H9 (cell line): ENCODE data around the gene ZNF653. TPM values are rescaled to one million over a fixed set of nuclear protein-coding genes. Genes with fewer than 3 reads are reported as not detected.
A peak's percentile ranks its signal among the peaks of the same experiment; 100 is the strongest.

Experiments used
- DNase-seq: peaks from one replicate; pipeline ENCODE4 v3.0.0-alpha.2; 2017
- H2AFZ ChIP-seq: one replicate; pipeline ENCODE4 v1.6.1; 2013; ENCODE audit warnings: mild to moderate bottlenecking, low read length, control low read depth, moderate library complexity
- H2AK5ac ChIP-seq: 2 replicates; pipeline ENCODE4 v1.6.1; 2013; ENCODE audit warnings: low read length, control low read depth, mixed read lengths; ENCODE audit not compliant: insufficient read length
- H2BK120ac ChIP-seq: one replicate; pipeline ENCODE4 v1.6.1; 2013; ENCODE audit warnings: low read depth, mild to moderate bottlenecking, low read length, control low read depth, inconsistent platforms; ENCODE audit not compliant: poor library complexity, severe bottlenecking
- H2BK12ac ChIP-seq: 2 replicates; pipeline ENCODE4 v1.6.1; 2013; ENCODE audit warnings: low read length, control low read depth, mixed read lengths, low read depth; ENCODE audit not compliant: insufficient read length
- H2BK15ac ChIP-seq: 2 replicates; pipeline ENCODE4 v1.6.1; 2013; ENCODE audit warnings: low read depth, low read length, control low read depth
- H2BK20ac ChIP-seq: one replicate; pipeline ENCODE4 v1.6.1; 2013; ENCODE audit warnings: low read depth, mild to moderate bottlenecking, low read length, control low read depth, inconsistent platforms; ENCODE audit not compliant: poor library complexity, severe bottlenecking
- H2BK5ac ChIP-seq: 2 replicates; pipeline ENCODE4 v1.6.1; 2013; ENCODE audit warnings: low read length, control low read depth, mixed read lengths; ENCODE audit not compliant: insufficient read length
- H3K14ac ChIP-seq: 2 replicates; pipeline ENCODE4 v1.6.1; 2013; ENCODE audit warnings: low read length, control low read depth; ENCODE audit not compliant: insufficient read depth
- H3K18ac ChIP-seq: 2 replicates; pipeline ENCODE4 v1.6.1; 2013; ENCODE audit warnings: low read depth, mild to moderate bottlenecking, mixed read lengths, low read length, control low read depth; ENCODE audit not compliant: insufficient read length
- H3K23ac ChIP-seq: 2 replicates; pipeline ENCODE4 v1.6.1; 2013; ENCODE audit warnings: low read length, control low read depth, mixed read lengths, low read depth; ENCODE audit not compliant: insufficient read length
- H3K23me2 ChIP-seq: 2 replicates; pipeline ENCODE4 v1.6.1; 2013; ENCODE audit warnings: low read depth, mild to moderate bottlenecking, mixed read lengths, low read length, control low read depth; ENCODE audit not compliant: insufficient read length, poor library complexity, severe bottlenecking
- H3K27ac ChIP-seq: 2 replicates; pipeline ENCODE4 v1.5.1; 2013; ENCODE audit warnings: low read length, control low read depth, mixed read lengths, low read depth; ENCODE audit not compliant: insufficient read length
- H3K27me3 ChIP-seq: 2 replicates; pipeline ENCODE4 v1.6.1; 2013; ENCODE audit warnings: low read length, control low read depth, inconsistent platforms; ENCODE audit not compliant: insufficient read depth
- H3K4ac ChIP-seq: 2 replicates; pipeline ENCODE4 v1.6.1; 2013; ENCODE audit warnings: low read depth, mild to moderate bottlenecking, control low read depth, inconsistent platforms, low read length, moderate library complexity
- H3K4me1 ChIP-seq: 2 replicates; pipeline ENCODE4 v1.6.1; 2013; ENCODE audit warnings: low read length, control low read depth, inconsistent platforms; ENCODE audit not compliant: insufficient read depth
- H3K4me2 ChIP-seq: 2 replicates; pipeline ENCODE4 v1.6.1; 2013; ENCODE audit warnings: low read length, control low read depth, mixed read lengths; ENCODE audit not compliant: insufficient read length, insufficient read depth
- H3K56ac ChIP-seq: 2 replicates; pipeline ENCODE4 v1.6.1; 2013; ENCODE audit warnings: low read depth, mild to moderate bottlenecking, mixed read lengths, low read length, control low read depth; ENCODE audit not compliant: insufficient read length
- H3K79me1 ChIP-seq: 2 replicates; pipeline ENCODE4 v1.6.1; 2013; ENCODE audit warnings: low read depth, mild to moderate bottlenecking, moderate library complexity, low read length, control low read depth, inconsistent platforms; ENCODE audit not compliant: insufficient read depth, poor library complexity, severe bottlenecking
- H3K79me2 ChIP-seq: 2 replicates; pipeline ENCODE4 v1.6.1; 2013; ENCODE audit warnings: low read length, control low read depth, inconsistent platforms; ENCODE audit not compliant: insufficient read depth
- H3K9ac ChIP-seq: 2 replicates; pipeline ENCODE4 v1.6.1; 2013; ENCODE audit warnings: low read length, control low read depth, mixed read lengths; ENCODE audit not compliant: insufficient read length; ENCODE audit errors: extremely low read depth
- H3K9me3 ChIP-seq: one replicate; pipeline ENCODE4 v1.6.1; 2013; ENCODE audit warnings: low read depth, low read length, inconsistent platforms; ENCODE audit not compliant: control insufficient read depth
- H3T11ph ChIP-seq: one replicate; pipeline ENCODE4 v1.6.1; 2013; ENCODE audit warnings: mild to moderate bottlenecking, low read length, control low read depth, inconsistent platforms
- H4K20me1 ChIP-seq: one replicate; pipeline ENCODE4 v1.6.1; 2013; ENCODE audit not compliant: control insufficient read depth, insufficient read length, insufficient read depth
- H4K5ac ChIP-seq: 2 replicates; pipeline ENCODE4 v1.6.1; 2013; ENCODE audit warnings: low read depth, mild to moderate bottlenecking, mixed read lengths, low read length, control low read depth; ENCODE audit not compliant: insufficient read length
- H4K8ac ChIP-seq: replicated peaks from 2 replicates; pipeline ENCODE4 v1.6.1; 2013; ENCODE audit warnings: low read length, control low read depth, mixed read lengths, low read depth; ENCODE audit not compliant: insufficient read length
- H4K91ac ChIP-seq: 2 replicates; pipeline ENCODE4 v1.6.1; 2013; ENCODE audit warnings: low read depth, mild to moderate bottlenecking, moderate library complexity, mixed read lengths, low read length, control low read depth; ENCODE audit not compliant: insufficient read length
- H3K27ac Mint-ChIP-seq, 3 experiments: 2 replicates in 2 of 3; 3 replicates in 1 of 3; pipeline ENCODE4 v1.8.0; 2020 to 2021; ENCODE audit warnings: mixed read lengths in 3 of 3, mild to moderate bottlenecking in 1 of 3, moderate library complexity in 1 of 3
- H3K27me3 Mint-ChIP-seq: 2 replicates; pipeline ENCODE4 v1.8.0; 2021; ENCODE audit warnings: low read depth, mild to moderate bottlenecking, moderate library complexity, mixed read lengths
- H3K36me3 Mint-ChIP-seq, 3 experiments: 2 replicates in 2 of 3; 3 replicates in 1 of 3; pipeline ENCODE4 v1.8.0; 2020 to 2021; ENCODE audit warnings: low read depth in 3 of 3, mixed read lengths in 3 of 3; ENCODE audit not compliant: insufficient read depth in 1 of 3
- H3K4me1 Mint-ChIP-seq, 2 experiments: 2 replicates each; pipeline ENCODE4 v1.8.0; 2020; ENCODE audit warnings: mixed read lengths in 2 of 2
- H3K4me3 Mint-ChIP-seq, 2 experiments: 2 replicates in 1 of 2; 3 replicates in 1 of 2; pipeline ENCODE4 v1.8.0; 2020 to 2021; ENCODE audit warnings: mild to moderate bottlenecking in 2 of 2, mixed read lengths in 2 of 2, moderate library complexity in 1 of 2
- H3K9me3 Mint-ChIP-seq, 2 experiments: 2 replicates in 1 of 2; 3 replicates in 1 of 2; pipeline ENCODE4 v1.8.0; 2020; ENCODE audit warnings: mild to moderate bottlenecking in 2 of 2, mixed read lengths in 2 of 2, moderate library complexity in 1 of 2
- WGBS: extraction: QIAGEN DNeasy Blood & Tissue Kit; methylation state at CpG from one replicate; pipeline ENCODE4 v1.1.7; 2013; ENCODE audit warnings: missing lambda C conversion rate, low lambda C conversion rate, mixed read lengths; ENCODE audit not compliant: insufficient read length; ENCODE audit errors: extremely low coverage; 5-methylcytosine and 5-hydroxymethylcytosine counted together
- total RNA-seq: library from RNA; stranded (reverse); gene quantifications from 2 replicates; pipeline ENCODE4 v1.2.1, GENCODE V29; 2021
- TF ChIP-seq, protein P1 (sequence below): fragments of 200-600 bp; sonication (generic); conservative IDR thresholded peaks from 3 replicates; pipeline ENCODE4 v1.8.0; 2021; ENCODE audit warnings: antibody characterized with exemption, mild to moderate bottlenecking

ZNF653 gene
- total RNA-seq, 1 experiment from 2014 or later = 11.6 TPM

- no peaks in the 10 kb centered on the region for H3K9me3 ChIP-seq
- Mint-ChIP-seq H3K27me3 (no peaks in the 10 kb centered on the region), H3K4me1 (peaks cover under 1 to 10% of the 10 kb centered on the region in 2 experiments; a peak in 3 of 4 replicates), H3K27ac (peak overlapping the region in 2 of 3 experiments; percentile 24 to 38; a peak in 3 of 7 replicates), H3K9me3 (no peaks in the 10 kb centered on the region), H3K4me3 (no peak overlapping the region), H3K36me3 (peaks cover 15 to 62% (median 60%) of the 10 kb centered on the region in 3 experiments; a peak in 6 of 7 replicates)
- no peaks in the 10 kb centered on the region for H3K4me1 ChIP-seq
- no peak overlapping the region for H2AK5ac ChIP-seq
- H3K9ac ChIP-seq = no peak overlapping the region
- H2AFZ ChIP-seq = no peak overlapping the region
- no peak overlapping the region for H3T11ph ChIP-seq
- H2BK20ac ChIP-seq = no peak overlapping the region
- no peaks in the 10 kb centered on the region for H3K23me2 ChIP-seq
- H2BK12ac ChIP-seq = no peak overlapping the region
- no peak overlapping the region for H3K27ac ChIP-seq
- no peak overlapping the region for H3K56ac ChIP-seq
- H4K8ac ChIP-seq = no peak overlapping the region
- H3K27me3 ChIP-seq = no peaks in the 10 kb centered on the region
- no peak overlapping the region for H2BK15ac ChIP-seq
- TF ChIP-seq, protein P1, sequence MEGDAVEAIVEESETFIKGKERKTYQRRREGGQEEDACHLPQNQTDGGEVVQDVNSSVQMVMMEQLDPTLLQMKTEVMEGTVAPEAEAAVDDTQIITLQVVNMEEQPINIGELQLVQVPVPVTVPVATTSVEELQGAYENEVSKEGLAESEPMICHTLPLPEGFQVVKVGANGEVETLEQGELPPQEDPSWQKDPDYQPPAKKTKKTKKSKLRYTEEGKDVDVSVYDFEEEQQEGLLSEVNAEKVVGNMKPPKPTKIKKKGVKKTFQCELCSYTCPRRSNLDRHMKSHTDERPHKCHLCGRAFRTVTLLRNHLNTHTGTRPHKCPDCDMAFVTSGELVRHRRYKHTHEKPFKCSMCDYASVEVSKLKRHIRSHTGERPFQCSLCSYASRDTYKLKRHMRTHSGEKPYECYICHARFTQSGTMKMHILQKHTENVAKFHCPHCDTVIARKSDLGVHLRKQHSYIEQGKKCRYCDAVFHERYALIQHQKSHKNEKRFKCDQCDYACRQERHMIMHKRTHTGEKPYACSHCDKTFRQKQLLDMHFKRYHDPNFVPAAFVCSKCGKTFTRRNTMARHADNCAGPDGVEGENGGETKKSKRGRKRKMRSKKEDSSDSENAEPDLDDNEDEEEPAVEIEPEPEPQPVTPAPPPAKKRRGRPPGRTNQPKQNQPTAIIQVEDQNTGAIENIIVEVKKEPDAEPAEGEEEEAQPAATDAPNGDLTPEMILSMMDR = peak; percentile 89
- H4K20me1 ChIP-seq = no peaks in the 10 kb centered on the region
- H3K4ac ChIP-seq = no peak overlapping the region
- H3K14ac ChIP-seq = no peak overlapping the region
- no peak overlapping the region for H3K4me2 ChIP-seq
- peak; percentile 68 for DNase-seq
- H2BK120ac ChIP-seq = no peak overlapping the region
- H3K79me2 ChIP-seq = no peaks in the 10 kb centered on the region
- H3K18ac ChIP-seq = no peak overlapping the region
- no peak overlapping the region for H4K91ac ChIP-seq
- H4K5ac ChIP-seq = no peak overlapping the region
- WGBS = no CpG with 5 or more reads among the region's 23 CpGs
- H3K79me1 ChIP-seq = no peaks in the 10 kb centered on the region
- no peak overlapping the region for H3K23ac ChIP-seq
- H2BK5ac ChIP-seq = no peak overlapping the region
Measured at GRCh38 chr19:11446652-11447301, 58.9 kb downstream of the ZNF653 start.
